ENCODE data around the gene PGLYRP2.
"Not testable (repeated sequence)": the region's sequence is repeated elsewhere in the genome, so short reads cannot be mapped to it uniquely, and the experiment has no call there.

PGLYRP2 gene, protein sequence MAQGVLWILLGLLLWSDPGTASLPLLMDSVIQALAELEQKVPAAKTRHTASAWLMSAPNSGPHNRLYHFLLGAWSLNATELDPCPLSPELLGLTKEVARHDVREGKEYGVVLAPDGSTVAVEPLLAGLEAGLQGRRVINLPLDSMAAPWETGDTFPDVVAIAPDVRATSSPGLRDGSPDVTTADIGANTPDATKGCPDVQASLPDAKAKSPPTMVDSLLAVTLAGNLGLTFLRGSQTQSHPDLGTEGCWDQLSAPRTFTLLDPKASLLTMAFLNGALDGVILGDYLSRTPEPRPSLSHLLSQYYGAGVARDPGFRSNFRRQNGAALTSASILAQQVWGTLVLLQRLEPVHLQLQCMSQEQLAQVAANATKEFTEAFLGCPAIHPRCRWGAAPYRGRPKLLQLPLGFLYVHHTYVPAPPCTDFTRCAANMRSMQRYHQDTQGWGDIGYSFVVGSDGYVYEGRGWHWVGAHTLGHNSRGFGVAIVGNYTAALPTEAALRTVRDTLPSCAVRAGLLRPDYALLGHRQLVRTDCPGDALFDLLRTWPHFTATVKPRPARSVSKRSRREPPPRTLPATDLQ

GRCh38 chr19:15479391-15480345, at the start of gene PGLYRP2:
Gene PGLYRP2 (minus strand): TSS chr19:15479501. CDS start chr19:15479371, 130 bp downstream.
- DNase-seq (ENCODE audit: low read depth in 1 of 2, low spot score in 1 of 2), result no peak

DNA sequence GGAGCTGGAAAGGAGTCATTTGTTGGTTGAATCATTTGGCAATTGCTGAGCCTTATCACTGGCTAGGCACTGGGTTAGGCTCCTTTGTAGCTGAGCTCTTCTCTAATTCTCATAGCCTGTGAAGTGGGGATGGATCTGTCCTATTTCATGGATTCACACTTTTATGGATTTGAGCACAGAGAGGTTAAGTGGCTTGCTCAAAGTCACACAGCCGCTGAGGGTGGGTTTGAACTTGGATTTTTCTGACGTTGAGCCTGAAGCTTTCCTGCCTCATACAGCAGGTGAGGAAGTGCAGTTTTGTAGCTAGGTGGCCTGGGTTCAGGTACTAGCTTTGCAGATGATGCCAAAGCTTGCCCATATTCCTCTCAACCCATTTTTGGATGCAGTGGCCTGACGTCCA, 48.4 kb upstream of the PGLYRP2 start:
- DNase-seq (ENCODE audit: low read depth in 1 of 2, low spot score in 1 of 2), result no peak

GRCh38 chr19:15526408-15526807, 47.1 kb upstream of the PGLYRP2 start:
- no peak for DNase-seq (ENCODE audit: low read depth in 1 of 2, low spot score in 1 of 2)

DNA sequence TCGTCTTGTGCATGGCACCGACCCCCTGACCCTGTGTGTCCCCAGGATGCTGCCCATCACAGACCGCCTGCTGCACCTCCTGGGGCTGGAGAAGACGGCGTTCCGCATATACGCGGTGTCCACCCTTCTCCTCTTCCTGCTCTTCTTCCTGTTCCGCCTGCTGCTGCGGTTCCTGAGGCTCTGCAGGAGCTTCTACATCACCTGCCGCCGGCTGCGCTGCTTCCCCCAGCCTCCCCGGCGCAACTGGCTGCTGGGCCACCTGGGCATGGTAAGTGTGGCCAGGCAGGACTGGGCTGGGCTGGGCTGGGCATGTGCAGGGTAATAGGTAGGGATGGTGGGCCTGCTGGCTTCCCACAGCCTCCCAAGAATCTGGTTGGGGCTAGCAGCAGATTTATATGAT, 46.0 kb upstream of the PGLYRP2 start:
- DNase-seq (ENCODE audit: low read depth in 1 of 2, low spot score in 1 of 2), result no peak

DNA sequence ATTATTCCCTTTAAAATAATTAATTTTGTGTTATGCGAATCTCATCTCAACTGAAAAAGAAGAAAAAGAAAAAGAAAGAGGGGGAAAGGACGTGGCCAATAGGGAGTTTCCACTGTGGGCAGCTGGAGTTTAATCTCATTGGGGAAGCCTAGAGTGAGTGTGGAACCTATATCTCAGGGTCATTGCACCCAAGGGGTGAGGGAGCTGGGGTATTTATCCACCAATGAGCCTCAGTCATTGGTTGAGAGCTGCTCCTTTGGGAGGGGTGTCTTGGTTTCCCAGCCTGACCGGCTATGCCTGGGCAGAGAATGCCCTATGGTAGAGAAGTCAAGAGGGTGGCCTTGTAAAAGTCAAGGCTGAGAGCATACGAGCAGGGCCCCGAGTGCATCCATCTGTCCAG, 45.5 kb upstream of the PGLYRP2 start:
- DNase-seq (ENCODE audit: low read depth in 1 of 2, low spot score in 1 of 2), result no peak

GRCh38 chr19:15519433-15519976, 40.2 kb upstream of the PGLYRP2 start:
- DNase-seq (ENCODE audit: low read depth in 1 of 2, low spot score in 1 of 2), result no peak

GRCh38 chr19:15517778-15518177, 38.5 kb upstream of the PGLYRP2 start:
- no peak for DNase-seq (ENCODE audit: low read depth in 1 of 2, low spot score in 1 of 2)

DNA sequence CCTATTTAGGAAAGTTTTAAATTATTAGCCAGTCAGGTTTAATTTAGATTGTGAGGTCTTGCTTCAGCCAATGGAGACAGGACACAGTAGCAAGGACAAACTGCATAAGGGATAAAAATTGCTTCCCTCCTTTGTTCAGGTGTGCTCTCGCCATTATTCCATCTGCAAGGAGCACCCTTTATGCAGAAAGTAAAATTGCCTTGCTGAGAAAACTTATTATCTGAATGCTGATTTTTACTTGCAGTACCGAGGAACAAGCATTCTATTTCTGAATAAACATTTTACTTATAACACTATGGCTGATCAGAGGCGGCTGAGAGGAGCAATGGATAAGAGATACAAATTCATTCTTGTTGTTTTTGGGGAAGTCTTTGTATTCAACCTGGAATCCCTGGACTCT, 37.1 kb upstream of the PGLYRP2 start:
- no peak for DNase-seq (ENCODE audit: low read depth in 1 of 2, low spot score in 1 of 2)

GRCh38 chr19:15515227-15515625, 35.9 kb upstream of the PGLYRP2 start:
- DNase-seq (ENCODE audit: low read depth in 1 of 2, low spot score in 1 of 2), result not testable (repeated sequence)

DNA sequence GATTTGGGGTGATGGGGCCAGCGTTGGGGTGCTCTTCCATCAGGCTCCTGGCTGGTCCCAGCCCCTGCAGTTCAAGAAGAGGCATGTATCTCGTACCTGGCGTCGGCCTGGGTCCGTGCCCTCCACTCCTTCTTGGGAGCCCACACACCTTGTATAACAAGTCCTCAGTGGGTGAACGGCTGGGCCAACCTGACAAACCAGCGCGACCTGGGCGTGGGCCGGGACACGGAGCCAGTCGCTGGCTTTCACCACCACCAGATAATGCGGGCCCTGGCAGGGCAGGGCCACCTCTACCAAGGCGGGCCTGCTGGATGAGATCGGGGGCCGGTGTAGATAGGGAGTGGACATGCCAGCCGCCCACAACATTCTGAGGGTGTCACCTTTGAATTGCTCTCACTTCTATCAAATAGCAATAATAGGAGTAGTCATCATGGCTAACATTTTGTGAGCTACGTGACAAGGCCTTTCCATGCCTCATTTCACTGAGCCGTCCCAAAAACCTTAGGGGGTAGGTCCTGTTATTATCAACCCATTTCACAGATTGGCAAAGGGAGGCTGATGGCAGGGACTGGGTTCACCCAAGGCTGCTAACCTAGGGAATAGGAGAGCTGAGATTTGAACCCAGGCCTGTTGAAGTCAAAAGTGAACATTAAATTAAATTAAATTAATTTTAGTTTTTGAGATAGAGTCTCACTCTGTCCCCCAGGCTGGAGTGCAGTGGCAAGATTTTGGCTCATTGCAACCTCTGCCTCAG, 32.5 kb upstream of the PGLYRP2 start:
- no peak for DNase-seq (ENCODE audit: low read depth in 1 of 2, low spot score in 1 of 2)

GRCh38 chr19:15508035-15508710, 28.9 kb upstream of the PGLYRP2 start, which contains the start of gene CYP4F22:
Gene CYP4F22 (plus strand): TSS chr19:15508525. CDS start chr19:15525337, 16,812 bp downstream.
- DNase-seq (ENCODE audit: low read depth in 1 of 2, low spot score in 1 of 2), result no peak

DNA sequence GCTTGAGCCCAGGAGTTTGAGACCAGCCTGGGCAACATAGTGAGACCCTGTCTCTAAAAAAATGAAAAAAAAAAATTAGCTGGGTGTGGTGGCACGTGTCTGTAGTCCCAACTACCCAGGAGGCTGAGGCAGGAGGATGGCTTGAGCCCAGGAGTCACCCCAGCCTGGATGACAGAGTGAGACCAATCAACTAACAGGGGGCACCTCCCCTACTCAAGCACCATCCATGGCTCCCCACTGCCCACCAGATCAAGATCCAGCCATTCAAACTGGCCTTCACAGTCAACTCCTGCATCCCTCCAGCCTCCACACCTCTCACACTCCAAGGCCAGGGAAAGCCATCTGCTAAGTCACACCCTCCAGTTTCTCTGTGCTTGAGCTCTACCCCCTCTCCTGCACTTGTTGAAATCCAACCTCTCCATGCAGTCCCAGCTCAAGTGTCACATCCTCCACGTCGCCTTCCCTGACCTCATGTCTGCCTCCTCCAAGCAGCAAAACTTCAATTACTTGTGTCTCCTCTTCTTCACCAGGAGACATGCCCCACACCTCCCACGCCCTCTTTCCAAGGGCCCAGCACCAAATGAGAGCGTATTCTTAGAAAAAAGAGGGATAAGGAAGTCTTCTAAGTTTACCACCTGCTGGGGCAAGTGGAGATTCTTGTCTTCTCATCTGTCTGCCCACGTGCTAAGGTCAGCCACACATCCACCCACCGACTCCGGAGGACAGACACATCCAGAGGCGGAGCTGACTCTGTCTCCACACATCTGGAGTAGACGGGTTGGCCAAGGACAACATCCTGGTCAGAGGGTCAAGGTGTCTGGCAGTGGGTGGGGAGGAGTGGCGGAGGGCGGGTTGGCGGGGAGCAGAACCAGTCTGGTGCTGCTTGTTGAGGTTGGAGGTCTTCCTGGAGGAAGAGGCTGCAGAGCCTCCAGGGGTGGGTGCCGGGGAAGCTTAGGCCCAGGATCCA, 28.1 kb upstream of the PGLYRP2 start:
- DNase-seq (ENCODE audit: low read depth in 1 of 2, low spot score in 1 of 2), result no peak

DNA sequence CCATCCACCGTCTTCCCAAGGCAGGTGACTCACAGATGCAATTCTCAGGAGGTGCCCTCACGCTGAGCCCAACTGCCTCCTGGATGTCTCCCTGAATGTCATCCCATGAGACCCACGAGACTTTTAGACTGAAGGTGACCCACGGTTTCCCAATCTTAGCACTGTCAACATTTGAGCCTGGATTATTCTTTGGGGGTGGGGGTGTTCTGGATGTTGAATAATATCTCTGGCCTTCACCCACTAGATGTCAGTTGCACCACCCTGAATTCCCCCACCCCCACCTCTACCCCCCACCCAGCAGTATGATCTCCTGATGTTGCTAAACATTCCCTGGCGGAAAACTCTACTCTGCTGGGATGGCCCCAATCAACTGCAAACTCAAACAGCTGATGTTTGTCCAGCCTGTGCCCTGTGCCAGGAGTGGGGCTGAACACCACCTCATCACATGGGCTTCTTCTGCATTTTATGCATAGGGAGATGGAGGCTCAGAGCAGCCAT, 26.8 kb upstream of the PGLYRP2 start:
- DNase-seq (ENCODE audit: low read depth in 1 of 2, low spot score in 1 of 2), result no peak

GRCh38 chr19:15502264-15502663, 23.0 kb upstream of the PGLYRP2 start:
- DNase-seq (ENCODE audit: low read depth in 1 of 2, low spot score in 1 of 2), result no peak

GRCh38 chr19:15501596-15501995, 22.3 kb upstream of the PGLYRP2 start:
- DNase-seq (ENCODE audit: low read depth in 1 of 2, low spot score in 1 of 2), result no peak

- no peak for DNase-seq (ENCODE audit: low read depth in 1 of 2, low spot score in 1 of 2)
Measured at GRCh38 chr19:15498910-15499309, 19.6 kb upstream of the PGLYRP2 start.

DNA sequence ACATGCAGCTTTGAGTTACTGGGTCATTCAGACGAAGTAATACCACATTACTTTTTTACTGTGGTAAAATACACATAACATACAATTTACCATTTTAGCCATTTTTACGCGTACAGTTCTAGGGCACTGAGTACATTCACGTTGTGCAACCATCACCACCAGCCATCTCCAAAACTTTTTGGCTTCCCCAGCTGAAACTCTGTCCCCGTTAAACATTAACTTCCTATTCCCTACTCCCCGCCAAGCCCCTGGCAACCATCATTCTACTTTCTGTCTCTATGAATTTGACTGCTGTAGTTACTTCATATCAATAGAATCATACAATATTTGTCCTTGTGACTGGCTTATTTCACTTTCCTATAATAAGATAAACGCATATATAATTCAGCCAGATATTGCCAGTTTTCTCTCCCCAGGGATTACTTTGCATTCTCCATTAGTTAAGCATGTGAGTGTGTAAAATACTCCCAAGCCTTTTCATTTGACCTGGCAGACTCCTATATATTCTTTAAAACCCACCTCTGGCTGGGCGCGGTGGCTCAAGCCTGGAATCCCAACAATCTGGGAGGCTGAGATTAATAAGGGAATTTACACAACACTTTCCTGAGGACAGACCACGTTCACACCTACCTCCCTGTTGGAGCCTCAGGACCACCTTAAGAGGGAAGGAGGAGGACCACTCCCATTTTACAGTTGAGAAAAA, 19.0 kb upstream of the PGLYRP2 start:
- no peak for DNase-seq (ENCODE audit: low read depth in 1 of 2, low spot score in 1 of 2)

DNA sequence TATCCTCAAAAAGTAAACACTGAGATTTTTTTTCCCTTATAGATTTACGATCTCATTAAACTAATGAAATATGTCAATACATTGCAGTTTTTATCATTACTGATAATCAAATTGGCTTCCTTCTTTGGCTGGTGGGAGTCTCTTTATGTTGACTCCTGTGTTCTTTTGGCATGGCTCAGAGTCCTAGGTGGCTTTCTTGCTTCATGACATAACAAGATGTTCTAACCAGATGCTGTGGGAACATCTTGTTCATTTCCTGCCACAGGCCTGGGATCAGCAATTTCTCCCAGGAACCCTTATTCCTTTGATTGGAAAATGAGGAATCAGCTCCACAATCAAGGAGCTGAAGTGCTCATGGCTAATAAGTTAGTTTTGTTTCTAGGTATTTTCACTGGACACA, 15.8 kb upstream of the PGLYRP2 start:
- DNase-seq (ENCODE audit: low read depth in 1 of 2, low spot score in 1 of 2), result no peak

All from activated CD4-positive, alpha-beta T cell treated with anti-CD3 and anti-CD28 coated beads, Interleukin-2, amount 50 U/mL, for 24 hours (primary cell).